Transverse colon (tissue), 4 donors: ENCODE results near the gene UBA5. TPM values are rescaled to one million over a fixed set of nuclear protein-coding genes. Genes with fewer than 3 reads are reported as not detected.

ENCODE experiments used
- DNase-seq: peaks from one replicate; pipeline ENCODE4 v3.0.0-alpha.2; 2019
- H3K27ac ChIP-seq, 4 donors: fragments of 200-600 bp; sonication (generic); 2 replicates each; pipeline ENCODE4 v1.5.1; 2016 to 2018; ENCODE audit warnings: inconsistent platforms in 4 of 4
- H3K27me3 ChIP-seq: fragments of 200-600 bp; sonication (generic); 2 replicates; pipeline ENCODE4 v1.5.1; 2017; ENCODE audit warnings: inconsistent platforms
- H3K36me3 ChIP-seq, 4 donors: fragments of 200-600 bp; sonication (generic); 2 replicates each; pipeline ENCODE4 v1.5.1; 2017 to 2019; ENCODE audit warnings: inconsistent platforms in 4 of 4
- H3K4me1 ChIP-seq, 4 donors: fragments of 200-600 bp; sonication (generic); 2 replicates each; pipeline ENCODE4 v1.5.1; 2017 to 2020; ENCODE audit warnings: inconsistent platforms in 4 of 4
- H3K4me3 ChIP-seq, 4 donors: fragments of 200-600 bp; sonication (generic); 1 replicate in 1 of 4; 2 replicates in 3 of 4; pipeline versions ENCODE4 v1.5.1 to v1.6.1; 2017 to 2019; ENCODE audit warnings: inconsistent platforms in 4 of 4
- H3K9me3 ChIP-seq, 2 donors: fragments of 200-600 bp; sonication (generic); 2 replicates each; pipeline ENCODE4 v1.5.1; 2017 to 2019; ENCODE audit warnings: inconsistent platforms in 2 of 2
- EP300 ChIP-seq: sonication (generic); formaldehyde crosslinking; IDR thresholded peaks from one replicate; pipeline ENCODE4 v1.6.1; 2017; ENCODE audit warnings: antibody characterized with exemption, low read depth
- POLR2A ChIP-seq: fragments of 450-650 bp; IDR thresholded peaks from one replicate; pipeline ENCODE4 v1.6.1; 2016; ENCODE audit warnings: antibody characterized with exemption, mild to moderate bottlenecking, moderate library complexity
- POLR2AphosphoS5 ChIP-seq, 3 donors: sonication (generic); formaldehyde crosslinking; IDR thresholded peaks; one replicate each; pipeline ENCODE4 v1.6.1; 2016; ENCODE audit warnings: antibody characterized with exemption in 3 of 3
- WGBS, 2 donors: methylation state at CpG; one replicate each; pipeline ENCODE4 v1.1.5; 2018; ENCODE audit warnings: low coverage in 1 of 2; 5-methylcytosine and 5-hydroxymethylcytosine counted together
- in situ Hi-C, 4 donors: fragments of 200-750 bp; cut with MboI; loops; one replicate each; pipeline versions ENCODE4 v1.15.0 to v1.15.1; 2017; ENCODE audit warnings: low sequenced_read_pairs in 3 of 4, low pct_ligation_motif_present in 1 of 4, low pct_unique_long_range_greater_than_20kb in 1 of 4
- intact Hi-C: fragments of 100-400 bp; cut with DNase I; formaldehyde crosslinking; loops from one replicate; pipeline ENCODE4 v1.15.1; 2023; ENCODE audit warnings: low total_unique reads
- total RNA-seq, 4 donors: library from RNA; depleted of rRNA; stranded (reverse); fragments of >200 nt; gene quantifications; one replicate each; pipeline ENCODE4 v1.1.0, GENCODE V29; 2016
- TF ChIP-seq, protein P1 (sequence below), 5 experiments: fragments of 200-600 bp in 3 of 5; fragments of 450-650 bp in 2 of 5; sonication (generic) in 3 of 5; IDR thresholded peaks; 1 replicate in 2 of 5; 2 replicates in 3 of 5; pipeline ENCODE4 v1.5.1; 2016 to 2017; ENCODE audit warnings: antibody characterized with exemption in 5 of 5, inconsistent platforms in 3 of 5, mild to moderate bottlenecking in 2 of 5, moderate library complexity in 1 of 5

The UBA5 gene
- total RNA-seq, 4 donors from 2014 or later = 25.7 to 45.3 (median 33.4) TPM

DNA sequence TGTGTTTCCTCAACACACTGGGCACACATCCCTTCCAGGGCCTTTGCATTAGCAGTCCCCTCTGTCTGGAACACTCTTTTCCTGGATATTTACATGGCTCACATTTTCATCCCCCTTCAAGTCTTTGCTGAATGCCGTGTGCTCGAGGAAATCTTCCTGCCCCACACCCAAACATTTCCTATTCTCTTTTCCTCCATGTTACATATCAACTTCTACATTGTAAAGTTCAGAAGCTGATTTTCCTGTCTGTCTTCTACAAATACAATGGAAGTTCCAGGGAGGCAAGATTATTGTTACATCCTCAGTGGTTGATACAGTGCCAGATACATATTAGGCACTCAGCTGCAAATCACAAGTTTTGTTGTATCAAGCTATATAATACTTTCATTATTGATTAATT is 4.7 kb upstream of the UBA5 start:
- H3K9me3 ChIP-seq = no peaks in the 10 kb centered on the region
- 55 to 58% methylated on average over 2 of the region's 2 CpGs for WGBS, 2 donors
- DNase-seq = no peak
- intact Hi-C loops (no loop called here), in situ Hi-C loops (no loop called here)
- no peaks in the 10 kb centered on the region for H3K36me3 ChIP-seq
- TF ChIP-seq EP300 (no peak), POLR2AphosphoS5 (IDR thresholded peaks at IDR 0.05) (no peak)
- TF ChIP-seq, protein P1, sequence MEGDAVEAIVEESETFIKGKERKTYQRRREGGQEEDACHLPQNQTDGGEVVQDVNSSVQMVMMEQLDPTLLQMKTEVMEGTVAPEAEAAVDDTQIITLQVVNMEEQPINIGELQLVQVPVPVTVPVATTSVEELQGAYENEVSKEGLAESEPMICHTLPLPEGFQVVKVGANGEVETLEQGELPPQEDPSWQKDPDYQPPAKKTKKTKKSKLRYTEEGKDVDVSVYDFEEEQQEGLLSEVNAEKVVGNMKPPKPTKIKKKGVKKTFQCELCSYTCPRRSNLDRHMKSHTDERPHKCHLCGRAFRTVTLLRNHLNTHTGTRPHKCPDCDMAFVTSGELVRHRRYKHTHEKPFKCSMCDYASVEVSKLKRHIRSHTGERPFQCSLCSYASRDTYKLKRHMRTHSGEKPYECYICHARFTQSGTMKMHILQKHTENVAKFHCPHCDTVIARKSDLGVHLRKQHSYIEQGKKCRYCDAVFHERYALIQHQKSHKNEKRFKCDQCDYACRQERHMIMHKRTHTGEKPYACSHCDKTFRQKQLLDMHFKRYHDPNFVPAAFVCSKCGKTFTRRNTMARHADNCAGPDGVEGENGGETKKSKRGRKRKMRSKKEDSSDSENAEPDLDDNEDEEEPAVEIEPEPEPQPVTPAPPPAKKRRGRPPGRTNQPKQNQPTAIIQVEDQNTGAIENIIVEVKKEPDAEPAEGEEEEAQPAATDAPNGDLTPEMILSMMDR (IDR thresholded peaks at IDR 0.05) = no peak
- H3K27ac ChIP-seq = no peak overlapping the region
- no peak overlapping the region for H3K4me3 ChIP-seq
- no peaks in the 10 kb centered on the region for H3K27me3 ChIP-seq
- peaks cover 5 to 15% (median 11%) of the 10 kb centered on the region in 4 donors for H3K4me1 ChIP-seq

- peak overlapping the region in 2 of 4 donors; percentile 90 to 96 for H3K27ac ChIP-seq
- TF ChIP-seq, protein P1 (IDR thresholded peaks at IDR 0.05) = no peak
- TF ChIP-seq POLR2AphosphoS5 (IDR thresholded peaks at IDR 0.05) = no peak
- TF ChIP-seq POLR2A = no peak
- no peak for TF ChIP-seq EP300
- peak overlapping the region in 1 of 4 donors; percentile 97 for H3K4me3 ChIP-seq
- in situ Hi-C loops = no loop called here
- H3K9me3 ChIP-seq = no peaks in the 10 kb centered on the region
- no peaks in the 10 kb centered on the region for H3K27me3 ChIP-seq
- intact Hi-C loops = no loop called here
- peaks cover 12 to 36% (median 28%) of the 10 kb centered on the region in 4 donors for H3K4me1 ChIP-seq
- DNase-seq = no peak
- no peaks in the 10 kb centered on the region for H3K36me3 ChIP-seq
- 81 to 84% methylated on average over 6 to 8 of the region's 8 CpGs for WGBS, 2 donors
Observed at GRCh38 chr3:132657869-132658747, 2.0 kb upstream of the UBA5 start.

DNA sequence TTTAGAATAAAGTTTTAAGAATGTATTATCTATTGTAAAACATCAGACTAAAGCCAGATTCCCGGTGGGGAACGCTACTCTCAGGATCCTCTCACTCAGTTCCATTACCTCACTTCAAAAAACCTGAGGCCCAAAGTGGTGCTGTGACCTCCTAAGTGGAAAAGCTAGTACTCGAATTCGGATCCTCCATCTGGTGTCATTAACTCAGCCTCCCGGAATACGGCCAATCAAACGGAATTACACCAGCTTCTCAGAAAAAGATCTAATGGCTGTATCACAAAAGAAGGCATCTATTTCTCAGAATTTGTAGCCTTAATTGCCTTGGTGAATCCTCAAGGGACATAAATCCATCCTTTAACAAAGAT is 1.1 kb upstream of the UBA5 start:
- no peak for DNase-seq
- H3K27ac ChIP-seq = peak overlapping the region; percentile 90 to 96 (median 94)
- H3K36me3 ChIP-seq = no peaks in the 10 kb centered on the region
- no peaks in the 10 kb centered on the region for H3K27me3 ChIP-seq
- H3K4me3 ChIP-seq = peak overlapping the region; percentile 66 to 97 (median 80)
- no peaks in the 10 kb centered on the region for H3K9me3 ChIP-seq
- H3K4me1 ChIP-seq = peaks cover 12 to 38% (median 29%) of the 10 kb centered on the region in 4 donors
- in situ Hi-C loops = no loop called here
- 13 to 17% methylated on average over 6 to 7 of the region's 7 CpGs for WGBS, 2 donors
- intact Hi-C loops = no loop called here
- TF ChIP-seq EP300 (no peak), POLR2A (no peak), POLR2AphosphoS5 (IDR thresholded peaks at IDR 0.05) (no peak)
- TF ChIP-seq, protein P1 (IDR thresholded peaks at IDR 0.05) = no peak

DNA sequence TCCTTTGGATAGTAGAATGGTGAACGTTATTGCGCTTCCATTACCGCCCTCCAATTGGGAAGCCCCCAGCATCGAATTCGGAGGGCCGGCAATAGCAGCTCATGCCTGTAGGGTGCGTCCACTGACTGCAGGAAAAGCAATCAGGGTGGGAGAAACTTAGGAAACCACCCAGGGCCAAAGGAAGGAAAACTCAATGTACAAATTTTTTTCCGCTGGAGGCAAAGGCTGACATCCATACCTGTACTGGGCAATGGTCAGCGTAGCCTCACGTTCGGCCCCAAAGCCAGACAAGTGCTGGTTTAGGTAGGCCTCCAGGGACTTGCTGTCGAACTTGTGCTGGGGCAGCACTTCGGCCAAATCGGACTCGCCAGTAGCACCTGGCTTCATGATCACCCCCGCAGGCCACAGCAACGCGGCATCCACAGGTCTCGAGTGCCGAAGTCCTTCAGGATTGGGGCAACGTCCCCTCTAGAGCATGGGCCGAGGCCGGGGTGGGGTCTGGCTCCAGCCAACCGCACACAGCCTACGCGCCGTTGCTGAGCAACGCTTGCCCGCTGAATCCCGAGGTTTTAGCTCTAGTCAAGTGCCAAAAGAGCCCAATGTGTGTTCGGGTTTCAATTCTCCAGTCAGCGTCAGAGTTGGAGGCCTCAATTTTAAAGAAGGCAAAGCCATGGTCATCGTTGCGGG is 621 bp upstream of the UBA5 start, which contains the start of gene ACAD11:
ACAD11 (minus strand) TSS at position 445 of the 687 bp plus-strand sequence; CDS start at position 387, 58 bp downstream.
- Histone ChIP-seq H3K4me1 (peaks cover 12 to 38% (median 29%) of the 10 kb centered on the region in 4 donors), H3K27me3 (no peaks in the 10 kb centered on the region), H3K9me3 (no peaks in the 10 kb centered on the region), H3K27ac (peak within 1 kb of the TSS; percentile 90 to 96 (median 94)), H3K4me3 (peak within 1 kb of the TSS; percentile 66 to 97 (median 80)), H3K36me3 (no peaks in the 10 kb centered on the region)
- no peak for TF ChIP-seq POLR2A
- TF ChIP-seq POLR2AphosphoS5 (IDR thresholded peaks at IDR 0.05) = peak in 2 of 3 donors; percentile 41 to 44
- TF ChIP-seq, protein P1 (IDR thresholded peaks at IDR 0.05) = peak; percentile 59 to 79 (median 65)
- in situ Hi-C loops = no loop called here
- peak; percentile 70 for DNase-seq
- intact Hi-C loops = no loop called here
- WGBS, 2 donors = 1% methylated on average over 33 of the region's 34 CpGs; no CpG with 5 or more reads in 1 of the 2 donors
